NCI-H226 (cell line): Measurements from ENCODE around the gene CLIC2.
"Not testable (repeated sequence)": the region's sequence is repeated elsewhere in the genome, so short reads cannot be mapped to it uniquely, and the experiment has no call there.

Experiments used
- DNase-seq: peaks from one replicate; pipeline ENCODE4 v3.0.0-alpha.2; 2015

Gene CLIC2

DNA sequence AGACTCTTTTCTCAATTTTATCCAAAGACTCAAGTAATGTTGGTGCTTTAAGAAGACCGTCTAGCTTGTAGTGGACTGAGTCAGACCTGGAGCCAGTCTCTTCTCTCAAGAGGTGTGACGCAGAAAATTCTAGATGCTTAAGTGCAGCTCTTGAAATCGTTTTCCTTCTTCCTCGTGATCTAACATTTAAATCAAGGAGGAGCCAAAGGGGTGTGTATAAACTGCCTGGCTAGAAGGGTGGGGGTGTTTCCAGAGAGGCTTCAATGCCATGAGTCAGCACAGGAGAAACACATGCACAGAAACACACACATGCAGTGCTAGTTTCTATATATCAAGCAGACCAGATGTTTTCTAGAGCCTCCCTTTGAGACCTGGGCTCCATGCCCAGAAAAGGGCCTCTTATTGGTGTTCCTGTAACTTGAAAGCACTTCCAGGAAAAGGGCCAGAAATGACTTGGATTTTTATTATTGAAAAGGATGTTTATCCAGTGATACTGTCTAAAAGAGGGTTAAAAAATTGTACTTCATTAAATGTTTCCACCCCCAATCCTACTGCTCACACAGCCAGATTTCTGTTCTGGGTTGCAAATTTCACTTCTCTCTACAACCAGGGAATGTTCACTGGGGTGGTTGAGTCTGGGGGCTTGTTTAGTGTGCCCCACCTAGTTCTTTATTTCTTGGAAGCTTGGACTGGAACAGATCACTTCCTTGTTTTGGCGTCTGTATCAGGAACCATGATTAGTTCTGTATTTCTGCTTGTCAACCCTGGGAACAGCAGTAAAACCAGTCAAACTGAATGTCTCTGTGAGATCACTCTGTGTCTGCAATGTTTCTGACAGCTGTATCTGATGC lies at the start of gene CLIC2:
Gene CLIC2, minus strand, starts transcription at position 129 of the 851 bp plus-strand sequence. CDS start 187 bp downstream, outside the sequence.
- peak; percentile 52 for DNase-seq

DNA sequence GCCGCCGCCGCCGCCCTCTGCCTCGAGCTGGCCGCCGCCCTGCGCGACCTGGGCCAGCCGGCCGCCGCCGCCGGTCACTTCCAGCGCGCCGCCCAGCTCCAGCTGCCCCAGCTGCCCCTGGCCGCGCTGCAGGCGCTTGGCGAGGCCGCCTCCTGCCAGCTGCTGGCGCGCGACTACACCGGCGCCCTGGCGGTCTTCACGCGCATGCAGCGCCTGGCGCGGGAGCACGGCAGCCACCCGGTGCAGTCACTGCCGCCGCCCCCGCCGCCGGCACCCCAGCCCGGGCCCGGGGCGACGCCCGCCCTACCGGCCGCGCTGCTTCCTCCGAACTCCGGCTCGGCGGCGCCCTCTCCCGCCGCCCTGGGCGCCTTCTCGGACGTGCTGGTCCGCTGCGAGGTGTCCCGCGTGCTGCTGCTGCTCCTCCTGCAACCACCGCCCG lies 48.1 kb upstream of the CLIC2 start:
- not testable (repeated sequence) for DNase-seq

DNA sequence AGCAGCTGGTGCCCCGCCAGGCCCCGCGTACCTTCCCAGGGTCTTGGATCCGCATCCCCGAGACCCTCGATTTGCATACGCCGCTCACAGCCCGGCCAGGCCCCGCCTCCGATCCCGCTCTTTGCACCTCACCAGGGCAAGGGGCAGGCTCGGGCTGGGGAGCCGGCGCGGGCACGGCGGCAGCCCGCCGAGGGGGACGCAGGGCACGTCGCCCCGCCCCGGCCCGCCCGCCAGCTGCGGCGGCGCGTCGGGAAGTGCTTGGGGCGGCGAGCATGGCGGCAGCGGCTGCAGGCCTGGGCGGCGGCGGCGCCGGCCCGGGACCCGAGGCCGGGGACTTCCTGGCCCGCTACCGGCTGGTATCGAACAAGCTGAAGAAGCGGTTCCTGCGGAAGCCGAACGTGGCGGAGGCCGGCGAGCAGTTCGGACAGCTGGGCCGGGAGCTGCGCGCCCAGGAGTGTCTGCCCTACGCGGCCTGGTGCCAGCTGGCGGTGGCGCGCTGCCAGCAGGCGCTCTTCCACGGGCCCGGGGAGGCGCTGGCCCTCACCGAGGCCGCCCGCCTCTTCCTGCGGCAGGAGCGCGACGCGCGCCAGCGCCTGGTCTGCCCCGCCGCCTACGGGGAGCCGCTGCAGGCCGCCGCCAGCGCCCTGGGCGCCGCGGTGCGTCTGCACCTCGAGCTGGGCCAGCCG lies 47.6 kb upstream of the CLIC2 start, which contains the start of gene F8A2:
Gene F8A2, plus strand, starts transcription at position 253 of the 686 bp plus-strand sequence. Its CDS starts 20 bp downstream, at position 273.
- not testable (repeated sequence) for DNase-seq

DNA sequence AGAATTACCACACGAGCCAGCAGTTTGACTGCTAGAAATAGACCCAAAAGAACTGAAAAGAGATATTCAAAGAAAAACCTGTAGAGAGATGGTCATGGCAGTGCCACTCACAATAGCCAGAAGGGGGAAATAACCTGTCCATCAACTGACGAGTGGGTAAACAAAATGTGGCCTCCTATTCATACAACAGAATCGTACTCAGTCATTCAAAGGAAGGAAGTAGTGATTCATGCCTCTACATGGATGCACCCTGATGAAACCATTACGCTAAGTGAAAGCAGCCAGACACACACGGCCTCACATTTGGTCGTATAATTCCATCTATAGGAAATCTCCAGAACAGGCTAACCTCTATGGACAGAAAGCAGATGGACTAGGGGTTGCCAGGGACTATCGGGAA lies 45.4 kb upstream of the CLIC2 start:
- DNase-seq = not testable (repeated sequence)

DNA sequence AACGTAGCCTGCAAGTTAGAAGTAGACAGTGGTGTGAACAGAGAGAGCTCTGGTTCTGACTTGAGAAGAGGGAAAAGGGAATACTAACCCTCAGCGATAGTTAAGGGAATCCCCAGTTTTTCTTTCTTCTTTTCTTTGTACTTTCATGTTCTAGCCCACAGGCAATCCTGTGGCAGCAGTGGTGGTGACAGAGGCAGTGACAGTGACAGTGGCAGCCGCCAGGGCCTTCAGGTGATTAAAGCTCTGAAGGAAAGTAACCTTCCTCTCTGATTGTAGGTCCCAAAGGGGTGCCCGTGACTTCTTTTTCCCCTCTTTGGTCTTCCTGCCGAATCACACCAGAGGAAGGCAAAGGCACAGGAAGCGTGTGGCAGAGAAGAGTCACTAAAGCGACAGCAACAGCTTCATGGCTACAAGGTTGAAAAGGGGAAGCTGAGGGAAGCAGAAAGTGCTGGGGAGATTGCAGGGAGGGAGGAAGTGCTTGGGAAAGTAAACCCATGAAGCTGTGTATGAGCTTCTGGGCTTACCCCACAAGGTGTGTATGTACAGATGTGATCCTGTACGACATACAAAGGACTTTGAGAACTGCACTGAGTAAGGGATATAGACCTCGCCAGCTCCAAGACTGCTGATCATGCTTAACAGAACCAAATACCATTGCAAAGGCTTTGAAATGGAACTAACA lies 39.5 kb upstream of the CLIC2 start:
- DNase-seq = not testable (repeated sequence)

DNA sequence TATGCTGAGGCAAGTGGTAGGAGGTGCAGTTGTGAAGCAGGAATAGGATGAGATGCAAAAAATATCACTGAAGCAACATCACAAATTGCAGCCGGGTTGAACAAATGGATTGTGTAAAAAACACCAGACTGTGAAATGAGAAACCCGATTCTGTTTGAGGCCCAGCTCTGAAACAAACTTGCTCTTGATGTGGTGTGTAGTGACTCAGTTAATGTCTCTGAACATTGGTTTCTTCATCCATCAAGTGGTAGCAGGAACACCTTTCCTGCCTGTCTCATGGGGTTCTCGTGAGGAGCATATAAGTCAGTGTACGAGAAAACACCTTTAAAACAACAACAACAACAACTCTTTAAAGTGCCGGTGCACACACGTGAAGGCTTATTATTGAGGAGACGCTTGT lies 29.3 kb upstream of the CLIC2 start:
- DNase-seq = not testable (repeated sequence)

DNA sequence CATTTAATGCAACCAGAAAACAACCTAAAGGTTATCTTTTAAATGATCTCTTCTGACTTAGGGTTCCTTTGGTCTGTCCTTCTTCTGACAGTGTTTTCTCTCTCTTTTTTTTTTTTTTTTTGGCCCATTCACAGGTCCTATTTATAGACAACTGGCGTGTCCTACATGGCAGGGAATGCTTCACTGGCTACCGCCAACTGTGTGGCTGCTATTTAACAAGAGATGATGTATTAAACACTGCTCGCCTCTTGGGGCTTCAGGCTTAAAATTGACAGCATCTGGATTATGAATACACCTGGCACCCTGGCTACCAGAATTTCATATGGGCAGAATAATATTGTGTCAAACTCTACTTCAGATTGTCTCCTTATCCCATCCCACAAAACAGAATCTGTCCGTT lies 15.0 kb upstream of the CLIC2 start:
- DNase-seq = not testable (repeated sequence)

DNA sequence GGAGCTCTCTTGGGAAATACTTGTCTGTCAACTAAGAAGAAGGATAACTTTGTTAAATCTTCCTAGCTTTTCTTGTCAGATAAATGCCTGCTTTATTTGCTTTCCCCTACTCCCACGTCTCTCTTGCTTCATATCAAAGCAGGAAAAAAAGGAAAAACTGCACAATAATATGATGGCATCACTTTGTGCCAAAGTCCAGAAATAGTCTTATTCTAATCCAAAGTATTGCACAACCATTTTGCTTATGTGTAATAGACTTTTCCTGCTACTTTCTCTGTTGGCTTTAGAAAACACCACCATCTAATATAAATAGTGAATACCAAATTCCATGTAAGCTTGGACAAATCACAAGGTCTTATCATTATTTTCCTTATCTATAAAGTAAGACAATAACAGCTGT lies 11.3 kb upstream of the CLIC2 start:
- not testable (repeated sequence) for DNase-seq

DNA sequence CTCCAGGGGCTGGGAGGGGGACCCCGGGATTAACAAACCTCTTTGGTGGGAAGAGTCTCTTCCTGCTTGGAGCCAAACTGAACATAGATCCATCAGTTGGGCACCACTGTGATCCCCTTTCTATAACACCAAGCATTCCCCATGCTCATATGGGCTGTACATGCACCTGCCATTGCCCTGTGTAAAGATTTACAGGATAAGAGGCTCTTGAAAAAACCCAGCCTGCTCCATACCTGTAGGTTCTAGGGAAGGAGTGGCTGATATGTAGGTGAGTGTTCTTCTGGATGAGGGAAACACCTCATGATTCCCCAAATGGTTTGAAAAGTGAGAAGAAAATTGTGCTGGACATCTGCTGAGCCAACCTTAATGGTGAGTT lies 911 bp upstream of the CLIC2 start:
- DNase-seq = not testable (repeated sequence)

DNA sequence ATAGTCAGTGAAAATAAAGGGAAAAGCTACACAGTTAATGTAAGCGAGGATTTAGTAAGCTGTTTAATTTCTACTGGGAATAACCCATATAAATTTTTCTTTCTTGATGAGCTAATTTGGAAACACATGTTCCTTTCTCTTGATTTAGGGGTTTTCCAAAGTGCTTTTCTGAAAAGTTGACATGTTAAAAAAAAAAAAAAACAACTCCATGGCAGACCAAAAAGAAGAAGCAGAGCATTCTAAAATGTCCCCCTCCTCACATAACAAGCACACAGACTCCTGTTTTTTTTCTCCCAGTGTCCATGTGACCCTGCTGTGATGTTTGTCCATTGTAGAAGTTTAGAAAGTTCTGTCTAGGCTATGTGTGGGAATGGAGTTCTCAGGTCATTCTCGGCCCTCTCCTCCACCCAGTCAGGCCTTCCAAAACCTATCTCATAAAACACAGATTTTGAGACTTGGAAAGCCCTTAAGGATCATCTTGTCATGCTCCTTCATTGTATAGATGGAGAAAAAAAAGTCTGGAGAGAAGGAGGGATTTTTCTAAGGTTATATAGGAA lies 792 bp downstream of the CLIC2 start:
- DNase-seq = no peak

DNA sequence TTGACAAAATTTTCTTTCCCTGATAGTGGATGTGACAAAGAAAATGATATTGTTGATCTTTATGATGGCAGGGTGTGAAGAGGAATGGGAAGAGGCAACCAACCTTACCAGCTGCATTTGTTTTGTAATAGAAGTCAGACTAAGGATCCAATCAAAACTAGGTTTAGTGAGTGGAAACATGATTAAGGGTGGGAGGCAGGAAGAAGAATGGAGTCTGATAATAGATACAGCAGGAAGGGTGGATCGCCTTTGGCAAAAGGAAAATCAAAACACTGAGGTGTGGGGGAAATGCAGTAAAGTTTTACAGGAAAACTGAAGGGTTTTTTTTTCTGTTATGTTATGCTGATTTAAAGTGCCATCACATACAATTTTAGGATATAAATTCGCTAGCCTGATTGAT lies 3.4 kb downstream of the CLIC2 start:
- no peak for DNase-seq

DNA sequence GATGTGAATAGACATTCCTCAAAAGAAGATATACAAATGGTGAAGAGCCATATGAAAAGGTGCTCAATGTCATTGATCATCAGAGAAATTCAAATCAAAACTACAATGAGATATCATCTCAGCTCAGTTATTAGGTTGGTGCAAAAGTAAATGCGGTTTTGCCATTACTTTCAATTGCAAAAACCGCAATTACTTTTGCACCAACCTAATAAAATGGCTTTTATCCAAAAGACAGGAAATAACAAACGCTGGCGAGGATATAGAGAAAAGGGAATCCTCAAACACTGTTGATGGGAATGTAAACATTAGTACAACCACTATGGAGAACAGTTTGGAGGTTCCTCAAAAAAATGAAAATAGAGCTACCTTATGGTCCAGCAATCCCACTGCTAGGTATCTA lies 5.1 kb downstream of the CLIC2 start:
- DNase-seq = no peak

DNA sequence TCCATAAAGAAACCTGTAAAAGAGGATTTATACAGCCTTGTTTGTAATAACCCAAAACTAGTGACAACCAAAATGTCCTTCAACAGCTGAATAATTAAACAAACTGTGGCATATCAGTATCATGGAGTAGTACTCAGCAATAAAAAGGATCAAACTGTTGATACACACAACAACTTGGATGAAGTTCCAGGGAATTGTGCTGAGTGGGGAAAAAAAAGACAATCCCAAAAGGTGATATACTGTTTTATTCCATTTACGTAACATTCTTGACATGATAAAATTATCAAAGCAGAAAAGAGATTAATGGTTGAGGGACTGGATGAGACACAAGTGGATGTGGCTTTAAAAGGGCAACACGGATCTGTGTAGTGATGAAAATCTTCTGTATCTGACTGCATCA lies 7.8 kb downstream of the CLIC2 start:
- no peak for DNase-seq

DNA sequence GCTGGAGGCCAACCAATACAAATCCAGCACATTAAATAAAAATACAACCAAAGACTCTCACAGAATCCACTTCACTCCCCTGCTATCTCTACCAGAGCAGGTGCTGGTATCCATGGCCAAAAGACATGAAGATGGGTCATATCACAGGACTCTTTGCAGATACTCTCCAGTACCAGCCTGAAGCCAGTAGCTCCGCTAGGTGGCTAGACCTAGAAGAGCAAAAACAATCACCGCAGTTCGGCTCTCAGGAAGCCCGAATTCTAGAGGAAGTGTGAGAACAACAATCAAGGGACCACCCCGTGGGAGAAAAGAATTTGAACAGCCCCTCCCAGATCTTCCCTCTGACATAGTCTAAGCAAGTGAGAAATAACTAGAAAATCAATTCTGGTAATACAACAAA lies 20.2 kb downstream of the CLIC2 start:
- DNase-seq = no peak

DNA sequence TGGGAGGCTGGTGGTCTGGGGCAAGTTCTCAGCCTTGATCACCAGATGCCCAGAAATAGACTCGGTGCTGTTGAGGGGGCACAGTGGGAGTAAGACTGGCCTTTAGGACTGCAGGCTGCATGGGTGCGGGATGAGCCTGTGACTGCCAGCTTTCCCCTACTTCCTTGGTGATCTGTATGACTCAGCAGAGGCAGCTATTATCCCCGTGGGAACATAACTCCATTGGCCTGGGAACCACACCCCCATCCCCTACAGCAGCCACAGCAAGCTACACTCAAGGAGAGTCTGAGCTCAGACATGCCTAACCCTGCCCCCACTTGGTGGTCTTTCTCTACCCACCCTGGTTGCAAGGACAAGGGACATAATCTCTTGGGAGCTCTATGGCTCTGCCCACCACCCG lies 20.6 kb downstream of the CLIC2 start:
- DNase-seq = peak; percentile 28

DNA sequence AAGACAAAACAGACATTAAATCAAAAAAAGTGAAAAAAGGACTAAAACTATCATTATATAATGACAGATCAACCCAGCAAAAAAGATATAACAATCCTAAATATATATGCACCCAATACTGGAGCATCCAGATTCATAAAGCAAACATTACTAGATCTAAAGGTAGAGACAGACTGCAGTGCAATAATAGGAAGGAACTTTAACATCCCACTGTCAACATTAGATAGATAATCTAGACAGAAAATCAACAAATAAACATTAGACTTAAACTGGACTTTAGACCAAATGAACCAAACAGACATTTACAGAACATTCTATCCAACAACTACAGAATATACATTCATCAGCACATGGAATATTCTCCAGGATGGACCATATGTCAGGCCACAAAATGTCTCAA lies 40.6 kb downstream of the CLIC2 start:
- DNase-seq = no peak

DNA sequence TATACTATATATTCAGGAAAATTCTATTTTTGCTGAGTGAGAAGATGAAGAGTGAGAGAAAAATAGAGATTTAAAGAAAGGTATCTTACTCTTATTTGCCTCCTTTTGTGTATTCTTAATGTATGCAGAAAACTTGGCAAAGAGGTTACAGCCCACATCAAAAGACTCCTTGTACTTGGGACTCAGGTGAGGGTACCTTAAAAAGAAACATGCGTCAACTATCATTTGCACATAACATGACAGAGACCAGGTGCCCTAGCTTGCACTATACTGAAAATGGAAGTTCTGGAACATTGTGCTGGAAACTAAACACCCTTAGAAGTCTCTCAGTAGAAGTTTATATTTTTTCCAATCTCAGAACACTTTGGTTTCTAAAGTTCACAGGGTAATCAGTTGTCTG lies 54.5 kb downstream of the CLIC2 start:
- DNase-seq = no peak

DNA sequence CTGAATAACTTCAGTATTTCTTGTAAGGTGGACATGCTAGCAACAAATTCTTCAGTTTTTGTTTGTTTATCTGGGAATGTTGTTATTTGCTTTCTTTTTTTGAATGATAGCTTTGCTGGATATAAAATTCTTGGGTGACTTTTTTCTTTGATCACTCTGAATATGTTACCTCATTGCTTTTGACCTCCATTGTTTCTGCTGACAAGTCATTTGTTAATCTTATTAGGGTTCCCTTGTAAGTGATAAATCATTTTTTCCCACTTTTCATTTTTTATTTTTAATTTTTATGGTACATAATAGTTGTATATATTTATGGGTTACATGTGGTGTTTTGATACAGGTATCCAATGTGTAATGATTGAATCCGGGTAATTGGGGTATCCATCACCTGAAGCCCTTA lies 63.4 kb downstream of the CLIC2 start:
- no peak for DNase-seq

DNA sequence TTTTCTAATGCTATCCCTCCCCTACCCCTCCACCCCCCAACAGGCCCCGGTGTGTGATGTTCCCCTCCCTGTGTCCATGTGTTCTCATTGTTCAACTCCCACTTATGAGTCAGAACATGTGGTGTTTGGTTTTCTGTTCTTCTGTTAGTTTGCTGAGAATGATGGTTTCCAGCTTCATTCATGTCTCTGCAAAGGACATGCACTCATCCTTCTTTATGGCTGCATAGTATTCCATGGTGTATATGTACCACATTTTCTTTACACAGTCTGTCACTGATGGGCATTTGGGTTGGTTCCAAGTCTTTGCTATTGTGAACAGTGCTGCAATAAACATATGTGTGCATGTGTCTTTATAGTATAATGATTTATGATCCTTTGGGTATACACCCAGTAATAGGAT lies 66.4 kb downstream of the CLIC2 start:
- DNase-seq = not testable (repeated sequence)

DNA sequence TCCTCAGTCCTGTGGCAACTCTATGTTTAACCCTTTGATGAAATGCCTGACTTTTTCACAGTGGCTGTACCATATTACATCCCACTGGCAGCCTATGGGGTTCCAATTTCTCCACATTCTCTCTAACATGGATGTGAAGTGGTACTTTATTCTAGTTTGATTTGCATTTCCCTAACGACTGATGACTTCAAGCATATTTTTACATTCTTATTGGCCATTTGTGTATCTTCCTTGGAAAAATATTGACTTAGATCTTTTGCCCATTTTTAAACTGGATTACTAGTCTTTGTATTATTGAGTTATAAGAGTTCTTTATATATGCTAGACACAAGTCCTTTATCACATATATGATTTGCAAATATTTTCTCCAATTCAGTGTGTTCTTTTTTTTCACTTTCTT lies 68.0 kb downstream of the CLIC2 start:
- no peak for DNase-seq

DNA sequence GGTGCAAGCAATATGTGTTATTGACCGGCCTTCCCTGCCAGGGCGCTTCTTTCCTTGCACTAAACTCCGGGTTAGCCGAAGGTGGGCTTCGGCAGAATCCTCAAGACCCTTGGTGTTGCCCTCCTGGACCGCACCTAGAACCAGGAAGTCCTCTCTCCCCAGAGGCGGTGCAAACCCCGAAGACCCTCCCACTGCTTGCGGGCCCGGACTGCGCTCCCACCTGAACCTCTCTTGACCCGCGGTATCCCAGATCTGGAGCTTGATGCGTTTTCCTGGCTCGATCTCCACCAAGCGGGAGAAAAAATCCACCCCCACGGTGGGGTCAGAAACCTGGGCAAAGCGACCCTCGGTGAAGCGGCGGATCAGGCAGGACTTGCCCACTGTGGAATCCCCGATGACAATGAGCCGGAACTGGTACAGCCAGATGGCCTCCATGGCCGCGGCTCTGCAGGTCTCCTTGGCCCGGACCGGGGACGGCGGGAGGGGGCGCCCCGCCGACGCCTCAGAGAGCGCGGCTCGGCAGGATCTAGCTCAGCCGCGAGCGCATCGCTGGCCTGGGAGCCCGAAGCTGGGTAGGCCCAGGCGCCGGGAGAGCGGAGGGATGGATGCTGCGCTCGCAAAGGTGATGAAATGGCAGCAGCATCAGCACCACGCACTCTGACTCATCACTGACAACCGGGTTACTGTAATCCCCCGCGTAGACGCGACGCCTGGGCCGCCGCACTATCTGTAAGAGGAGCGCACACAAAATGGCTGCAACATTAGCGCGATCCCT lies 70.4 kb downstream of the CLIC2 start, which contains the start of gene RAB39B:
Gene RAB39B, minus strand, starts transcription at position 638 of the 775 bp plus-strand sequence. Its CDS starts 203 bp downstream, at position 435.
- DNase-seq = peak; percentile 45
